Spleen (tissue), 11 donors: Measurements from ENCODE around the gene HCAR2. TPM values are rescaled to one million over a fixed set of nuclear protein-coding genes. Genes with fewer than 3 reads are reported as not detected.
"Not testable (repeated sequence)": the region's sequence is repeated elsewhere in the genome, so short reads cannot be mapped to it uniquely, and the experiment has no call there.

Experiments used
- DNase-seq: peaks from one replicate; pipeline ENCODE4 v3.0.0-alpha.2; 2020
- H3K27ac ChIP-seq, 8 donors: fragments of 200-600 bp; sonication (generic) in 7 of 8; 1 replicate in 4 of 8; 2 replicates in 4 of 8; pipeline versions ENCODE4 v1.5.0 to v1.8.0; 2016 to 2021; ENCODE audit warnings: inconsistent platforms in 4 of 8, mild to moderate bottlenecking in 4 of 8, moderate library complexity in 1 of 8
- H3K27me3 ChIP-seq, 7 donors: fragments of 200-600 bp; sonication (generic) in 6 of 7; replicated peaks in 1 of 7; 1 replicate in 4 of 7; 2 replicates in 3 of 7; pipeline versions ENCODE4 v1.5.0 to v1.8.0; 2016 to 2021; ENCODE audit warnings: inconsistent platforms in 3 of 7, mild to moderate bottlenecking in 1 of 7
- H3K36me3 ChIP-seq, 6 donors: fragments of 200-600 bp; sonication (generic) in 5 of 6; 1 replicate in 4 of 6; 2 replicates in 2 of 6; pipeline versions ENCODE4 v1.5.0 to v1.8.0; 2016 to 2021; ENCODE audit warnings: inconsistent platforms in 2 of 6
- H3K4me1 ChIP-seq, 6 donors: fragments of 200-600 bp; sonication (generic) in 5 of 6; 1 replicate in 3 of 6; 2 replicates in 3 of 6; pipeline versions ENCODE4 v1.5.0 to v1.8.0; 2016 to 2021; ENCODE audit warnings: inconsistent platforms in 3 of 6
- H3K4me3 ChIP-seq, 8 donors: fragments of 200-600 bp; sonication (generic) in 7 of 8; 1 replicate in 4 of 8; 2 replicates in 4 of 8; pipeline versions ENCODE4 v1.5.0 to v1.8.0; 2016 to 2021; ENCODE audit warnings: inconsistent platforms in 4 of 8, mild to moderate bottlenecking in 4 of 8, moderate library complexity in 2 of 8
- H3K9me3 ChIP-seq, 8 donors: fragments of 200-600 bp; sonication (generic) in 7 of 8; 1 replicate in 4 of 8; 2 replicates in 4 of 8; pipeline versions ENCODE4 v1.5.0 to v1.8.0; 2016 to 2021; ENCODE audit warnings: inconsistent platforms in 4 of 8
- POLR2A ChIP-seq, 3 donors: fragments of 450-650 bp; IDR thresholded peaks; one replicate each; pipeline ENCODE4 v1.5.1; 2017; ENCODE audit warnings: antibody characterized with exemption in 3 of 3, mild to moderate bottlenecking in 1 of 3
- POLR2AphosphoS5 ChIP-seq, 3 donors: sonication (generic); formaldehyde crosslinking; IDR thresholded peaks; one replicate each; pipeline ENCODE4 v1.5.1; 2017; ENCODE audit warnings: antibody characterized with exemption in 3 of 3
- WGBS, 5 donors: extraction: QIAGEN DNeasy Blood & Tissue Kit in 3 of 5; methylation state at CpG; one replicate each; pipeline versions ENCODE4 v1.1.5 to v1.1.7; 2013 to 2018; 5-methylcytosine and 5-hydroxymethylcytosine counted together
- intact Hi-C: fragments of 100-400 bp; cut with DNase I; formaldehyde crosslinking; loops from one replicate; pipeline ENCODE4 v1.15.0; 2023; ENCODE audit warnings: low total_unique reads
- polyA plus RNA-seq, 3 donors: library from polyadenylated mRNA; stranded (reverse); fragments of 200-250 nt; gene quantifications; one replicate each; pipeline ENCODE4 v1.2.1, GENCODE V29; 2013
- total RNA-seq, 7 donors: library from RNA; depleted of rRNA in 3 of 7; stranded (reverse); fragments of >200 nt in 3 of 7; fragmentation: NEBNext Ultra II Directional in 4 of 7; extraction: Animal tissue kit (Norgen Biotek cat#: 25700) in 4 of 7; gene quantifications; one replicate each; pipeline versions ENCODE4 v1.1.0 to v1.2.1, GENCODE V29; 2016 to 2021
- TF ChIP-seq, protein P1 (sequence below), 11 experiments: fragments of 200-600 bp in 7 of 11; fragments of 450-650 bp in 4 of 11; sonication (generic) in 4 of 11; IDR thresholded peaks in 8 of 11; conservative IDR thresholded peaks in 3 of 11; 1 replicate in 7 of 11; 2 replicates in 4 of 11; pipeline versions ENCODE4 v1.4.0 to v1.8.0; 2016 to 2021; ENCODE audit warnings: antibody characterized with exemption in 11 of 11, inconsistent platforms in 4 of 11, mild to moderate bottlenecking in 1 of 11
- donor health status: healthy with polysubstance abuse.
- donor health status: DM: no; HTN: no; CAD: no; lungs with moderate emphysema.
- donor health status: DM: no; HTN: no; CAD: no.
- donor health status: Bipolar disorder and iron deficiency.
- donor health status: healthy.
- donor health status: DM: no; HTN: no; CAD: no.
- donor health status: DM: yes; HTN: yes; CAD: no.

Gene HCAR2
- total and polyA plus RNA-seq, 10 donors, result 0.53 to 43.0 (median 16.5) TPM

DNA sequence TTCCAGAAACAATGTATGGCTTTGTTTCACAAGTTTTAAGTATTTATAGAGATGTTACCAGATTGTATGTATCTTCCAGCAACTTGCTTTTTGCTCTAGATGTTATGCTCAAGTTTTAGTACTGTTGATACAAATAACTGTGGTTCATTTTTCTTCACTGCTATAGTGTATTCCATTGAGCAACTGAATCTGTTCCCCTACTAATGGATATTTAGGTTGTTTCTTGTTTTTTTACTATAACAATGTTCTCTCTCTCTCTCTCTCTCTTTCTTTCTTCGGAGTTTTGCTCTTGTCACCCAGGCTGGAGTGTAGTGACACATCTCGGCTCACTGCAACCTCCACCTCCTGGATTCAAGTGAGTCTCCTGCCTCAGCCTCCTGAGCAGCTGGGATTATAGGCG is 16.6 kb downstream of the HCAR2 start:
- WGBS, 5 donors, result 78 to 98% (median 89%) methylated on average over 3 of the region's 3 CpGs
- Histone ChIP-seq H3K36me3 (no peaks in the 10 kb centered on the region), H3K4me1 (peaks cover 0 to 17% (median under 1%) of the 10 kb centered on the region in 6 donors), H3K27me3 (no peaks in the 10 kb centered on the region), H3K4me3 (no peak overlapping the region), H3K9me3 (no peaks in the 10 kb centered on the region), H3K27ac (no peak overlapping the region)
- DNase-seq, result no peak
- TF ChIP-seq, protein P1, sequence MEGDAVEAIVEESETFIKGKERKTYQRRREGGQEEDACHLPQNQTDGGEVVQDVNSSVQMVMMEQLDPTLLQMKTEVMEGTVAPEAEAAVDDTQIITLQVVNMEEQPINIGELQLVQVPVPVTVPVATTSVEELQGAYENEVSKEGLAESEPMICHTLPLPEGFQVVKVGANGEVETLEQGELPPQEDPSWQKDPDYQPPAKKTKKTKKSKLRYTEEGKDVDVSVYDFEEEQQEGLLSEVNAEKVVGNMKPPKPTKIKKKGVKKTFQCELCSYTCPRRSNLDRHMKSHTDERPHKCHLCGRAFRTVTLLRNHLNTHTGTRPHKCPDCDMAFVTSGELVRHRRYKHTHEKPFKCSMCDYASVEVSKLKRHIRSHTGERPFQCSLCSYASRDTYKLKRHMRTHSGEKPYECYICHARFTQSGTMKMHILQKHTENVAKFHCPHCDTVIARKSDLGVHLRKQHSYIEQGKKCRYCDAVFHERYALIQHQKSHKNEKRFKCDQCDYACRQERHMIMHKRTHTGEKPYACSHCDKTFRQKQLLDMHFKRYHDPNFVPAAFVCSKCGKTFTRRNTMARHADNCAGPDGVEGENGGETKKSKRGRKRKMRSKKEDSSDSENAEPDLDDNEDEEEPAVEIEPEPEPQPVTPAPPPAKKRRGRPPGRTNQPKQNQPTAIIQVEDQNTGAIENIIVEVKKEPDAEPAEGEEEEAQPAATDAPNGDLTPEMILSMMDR (IDR thresholded peaks at IDR 0.05 in 8 of 11, conservative IDR thresholded peaks at IDR 0.05 in 3 of 11), result no peak
- TF ChIP-seq POLR2A (IDR thresholded peaks at IDR 0.05), result no peak
- TF ChIP-seq POLR2AphosphoS5 (IDR thresholded peaks at IDR 0.05), result no peak
- intact Hi-C loops, result no loop called here

DNA sequence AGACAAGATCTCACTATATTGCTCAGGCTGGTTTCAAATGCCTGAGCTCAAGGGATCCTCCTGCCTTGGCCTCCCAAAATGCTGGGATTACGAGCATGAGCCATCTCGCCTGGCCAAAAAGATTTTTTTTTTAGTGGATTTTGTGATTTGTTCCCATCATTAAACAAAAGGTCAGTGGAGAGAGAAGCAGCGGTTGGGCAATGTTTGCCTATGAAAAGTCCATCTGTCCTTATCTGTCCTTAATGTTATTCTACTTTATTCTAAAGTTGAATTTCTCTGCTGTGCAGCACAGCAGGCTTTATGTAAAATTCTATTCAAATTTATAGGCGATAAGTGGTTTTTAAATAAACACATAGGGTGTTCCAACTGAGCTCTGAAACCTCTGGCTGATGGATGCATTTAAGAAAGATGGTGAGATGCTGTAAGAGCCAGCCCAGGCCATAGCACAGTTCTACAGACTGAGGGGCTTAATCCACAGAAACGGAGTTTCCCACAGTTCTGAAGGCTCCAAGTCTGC is 18.8 kb downstream of the HCAR2 start:
- Histone ChIP-seq H3K36me3 (no peaks in the 10 kb centered on the region), H3K27me3 (no peaks in the 10 kb centered on the region), H3K4me3 (no peak overlapping the region), H3K9me3 (no peaks in the 10 kb centered on the region), H3K4me1 (peaks cover 0 to 34% (median 7%) of the 10 kb centered on the region in 6 donors), H3K27ac (no peak overlapping the region)
- no peak for DNase-seq
- WGBS, 5 donors, result 87 to 95% (median 91%) methylated on average over 5 of the region's 5 CpGs
- TF ChIP-seq POLR2AphosphoS5 (IDR thresholded peaks at IDR 0.05) (no peak), POLR2A (IDR thresholded peaks at IDR 0.05) (no peak)
- TF ChIP-seq, protein P1 (IDR thresholded peaks at IDR 0.05 in 8 of 11, conservative IDR thresholded peaks at IDR 0.05 in 3 of 11), result no peak
- intact Hi-C loops, result no loop called here

DNA sequence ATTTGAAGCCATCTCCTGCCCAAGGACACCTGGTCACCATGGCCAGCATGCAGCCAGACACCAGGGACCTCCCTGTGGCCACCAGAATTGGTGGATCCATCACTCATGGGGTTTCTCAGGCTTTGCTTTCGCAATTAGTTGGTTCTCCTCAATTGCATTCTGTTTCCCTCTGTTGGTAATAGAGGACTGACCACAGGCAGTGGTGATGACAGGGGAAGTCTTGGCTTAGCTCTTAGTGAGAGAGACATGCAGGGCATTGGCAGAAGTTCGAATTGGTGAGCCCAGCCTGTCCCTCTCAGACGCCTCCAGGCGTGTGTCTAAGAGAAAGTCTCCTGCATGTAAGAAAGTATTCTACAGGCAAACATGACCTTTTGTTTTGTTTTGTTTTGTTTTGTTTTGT is 21.3 kb downstream of the HCAR2 start:
- no peak for DNase-seq
- WGBS, 5 donors, result 41 to 84% (median 62%) methylated on average over 4 of the region's 4 CpGs
- no peaks in the 10 kb centered on the region for H3K36me3 ChIP-seq
- H3K4me1 ChIP-seq, result peaks cover 0 to 50% (median 12%) of the 10 kb centered on the region in 6 donors
- peak overlapping the region in 4 of 8 donors; percentile 39 to 69 (median 62) for H3K27ac ChIP-seq
- H3K4me3 ChIP-seq, result peak overlapping the region in 1 of 8 donors; percentile 6
- H3K27me3 ChIP-seq, result no peaks in the 10 kb centered on the region
- TF ChIP-seq POLR2AphosphoS5 (IDR thresholded peaks at IDR 0.05) (peak in 1 of 3 donors; percentile 39), POLR2A (IDR thresholded peaks at IDR 0.05) (no peak)
- TF ChIP-seq, protein P1 (IDR thresholded peaks at IDR 0.05 in 8 of 11, conservative IDR thresholded peaks at IDR 0.05 in 3 of 11), result no peak
- H3K9me3 ChIP-seq, result no peaks in the 10 kb centered on the region
- intact Hi-C loops, result no loop called here

DNA sequence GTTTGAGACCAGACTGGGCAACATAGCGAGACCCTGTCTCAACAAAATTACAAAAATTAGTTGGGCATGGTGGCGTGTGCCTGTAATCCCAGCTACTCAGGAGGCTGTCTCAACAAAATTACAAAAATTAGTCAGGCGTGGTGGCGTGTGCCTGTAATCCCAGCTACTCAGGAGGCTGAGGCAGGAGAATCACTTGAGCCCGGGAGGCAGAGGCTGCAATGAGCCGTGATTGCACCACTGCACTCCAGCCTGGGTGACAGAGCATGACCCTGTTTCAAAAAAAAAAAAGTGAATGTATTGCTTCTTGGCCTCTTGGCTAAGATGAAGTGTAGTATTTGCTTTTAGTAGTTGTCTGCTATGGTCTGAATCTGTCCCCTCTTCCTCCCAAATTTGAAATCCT is 22.2 kb downstream of the HCAR2 start:
- DNase-seq, H3K36me3 ChIP-seq, H3K27me3 ChIP-seq, H3K9me3 ChIP-seq, H3K4me3 ChIP-seq, intact Hi-C loops: not testable (repeated sequence)
- 69 to 91% (median 82%) methylated on average over 6 of the region's 6 CpGs for WGBS, 5 donors
- peaks cover 0 to 50% (median 12%) of the 10 kb centered on the region in 6 donors for H3K4me1 ChIP-seq
- H3K27ac ChIP-seq, result peak overlapping the region in 1 of 8 donors; percentile 63

DNA sequence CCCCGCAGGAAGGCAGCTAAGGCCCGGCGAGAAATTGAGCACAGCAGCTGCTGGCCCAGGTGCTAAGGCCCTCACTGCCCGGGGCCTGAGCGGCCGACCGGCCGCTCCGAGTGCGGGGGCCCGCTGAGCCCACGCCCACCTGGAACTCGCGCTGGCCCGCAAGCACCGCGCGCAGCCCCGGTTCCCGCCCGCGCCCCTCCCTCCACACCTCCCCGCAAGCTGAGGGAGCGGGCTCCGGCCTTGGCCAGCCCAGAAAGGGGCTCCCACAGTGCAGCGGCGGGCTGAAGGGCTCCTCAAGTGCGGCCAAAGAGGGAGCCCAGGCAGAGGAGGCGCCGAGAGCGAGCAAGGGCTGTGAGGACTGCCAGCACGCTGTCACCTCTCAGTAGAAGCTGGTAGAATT is 26.4 kb downstream of the HCAR2 start:
- peaks cover 0 to 38% (median 10%) of the 10 kb centered on the region in 6 donors for H3K4me1 ChIP-seq
- intact Hi-C loops, H3K27ac ChIP-seq, H3K4me3 ChIP-seq, H3K27me3 ChIP-seq, H3K36me3 ChIP-seq, H3K9me3 ChIP-seq, DNase-seq: not testable (repeated sequence)
- WGBS, 5 donors, result 92 to 98% (median 93%) methylated on average over 9 to 32 of the region's 32 CpGs

DNA sequence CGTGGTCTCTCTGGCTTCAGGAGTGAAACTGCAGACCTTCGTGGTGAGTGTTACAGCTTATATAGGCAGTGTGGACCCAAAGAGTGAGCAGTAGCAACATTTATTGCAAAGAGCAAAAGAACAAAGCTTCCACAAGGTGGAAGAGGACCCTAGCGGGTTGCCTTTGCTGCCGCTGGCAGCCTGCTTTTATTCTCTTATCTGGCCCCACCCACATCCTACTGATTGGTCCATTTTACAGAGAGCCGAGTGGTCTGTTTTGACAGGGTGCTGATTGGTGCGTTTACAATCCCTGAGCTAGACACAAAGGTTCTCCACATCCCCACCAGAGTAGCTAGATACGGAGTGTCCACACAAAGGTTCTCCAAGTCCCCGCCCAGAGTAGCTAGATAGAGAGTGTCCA is 27.1 kb downstream of the HCAR2 start:
- intact Hi-C loops, H3K36me3 ChIP-seq, DNase-seq, H3K4me3 ChIP-seq, H3K27ac ChIP-seq, H3K27me3 ChIP-seq, H3K9me3 ChIP-seq: not testable (repeated sequence)
- 79 to 94% (median 85%) methylated on average over 8 of the region's 8 CpGs for WGBS, 5 donors
- H3K4me1 ChIP-seq, result peaks cover 0 to 30% (median 9%) of the 10 kb centered on the region in 6 donors
